ENCODE results near the gene CDCA4. TPM values are rescaled to one million over a fixed set of nuclear protein-coding genes. Genes with fewer than 3 reads are reported as not detected.
"Not testable (repeated sequence)": the region's sequence is repeated elsewhere in the genome, so short reads cannot be mapped to it uniquely, and the experiment has no call there.

CDCA4 gene
- total RNA-seq, 2 donors from 2014 or later, result 49.2 to 58.6 TPM

GRCh38 chr14:105030836-105031396 is 10.0 kb upstream of the CDCA4 start:
- Mint-ChIP-seq H3K9me3 (peaks cover 4% of the 10 kb centered on the region), H3K27me3 (no peaks in the 10 kb centered on the region)

GRCh38 chr14:105030194-105030593 is 9.3 kb upstream of the CDCA4 start:
- no peak overlapping the region for H3K4me3 Mint-ChIP-seq
- peaks cover 4% of the 10 kb centered on the region for H3K9me3 Mint-ChIP-seq
- ATAC-seq (replicated peaks), result no peak
- H3K27ac Mint-ChIP-seq, result no peak overlapping the region
- H3K4me1 Mint-ChIP-seq, result peaks cover 17% of the 10 kb centered on the region
- H3K27me3 Mint-ChIP-seq, result no peaks in the 10 kb centered on the region
- H3K36me3 Mint-ChIP-seq (ENCODE audit: low read depth), result peaks cover 8% of the 10 kb centered on the region

More at GRCh38 chr14:105030836-105031396, 10.0 kb upstream of the CDCA4 start:
- H3K36me3 Mint-ChIP-seq (ENCODE audit: low read depth), result peaks cover 5% of the 10 kb centered on the region
- peaks cover 11% of the 10 kb centered on the region for H3K4me1 Mint-ChIP-seq
- ATAC-seq (replicated peaks), result no peak
- H3K27ac Mint-ChIP-seq, result no peak overlapping the region
- no peak overlapping the region for H3K4me3 Mint-ChIP-seq

GRCh38 chr14:105029402-105029801 is 8.5 kb upstream of the CDCA4 start:
- Mint-ChIP-seq H3K36me3 (ENCODE audit: low read depth) (peaks cover 8% of the 10 kb centered on the region), H3K27me3 (no peaks in the 10 kb centered on the region), H3K4me1 (peaks cover 17% of the 10 kb centered on the region), H3K4me3 (no peak overlapping the region), H3K9me3 (peaks cover 4% of the 10 kb centered on the region), H3K27ac (no peak overlapping the region)
- ATAC-seq (replicated peaks), result no peak

- peaks cover 18% of the 10 kb centered on the region for H3K4me1 Mint-ChIP-seq
- H3K4me3 Mint-ChIP-seq, result no peak overlapping the region
- H3K36me3 Mint-ChIP-seq (ENCODE audit: low read depth), result peaks cover 8% of the 10 kb centered on the region
- H3K9me3 Mint-ChIP-seq, result no peaks in the 10 kb centered on the region
- ATAC-seq (replicated peaks), result no peak
- no peaks in the 10 kb centered on the region for H3K27me3 Mint-ChIP-seq
- no peak overlapping the region for H3K27ac Mint-ChIP-seq
Measured at GRCh38 chr14:105028251-105028927, 7.5 kb upstream of the CDCA4 start.

GRCh38 chr14:105027718-105028117 is 6.8 kb upstream of the CDCA4 start:
- H3K27ac Mint-ChIP-seq; H3K27me3 Mint-ChIP-seq; H3K36me3 Mint-ChIP-seq (ENCODE audit: low read depth); H3K4me3 Mint-ChIP-seq; ATAC-seq (replicated peaks); H3K9me3 Mint-ChIP-seq: not testable (repeated sequence)
- H3K4me1 Mint-ChIP-seq, result peaks cover 23% of the 10 kb centered on the region

- Mint-ChIP-seq H3K36me3 (ENCODE audit: low read depth) (peaks cover 8% of the 10 kb centered on the region), H3K27me3 (no peaks in the 10 kb centered on the region), H3K4me3 (peak overlapping the region; percentile 77), H3K9me3 (no peaks in the 10 kb centered on the region), H3K27ac (peak overlapping the region; percentile 90), H3K4me1 (peaks cover 26% of the 10 kb centered on the region)
- ATAC-seq (replicated peaks), result no peak
Measured at GRCh38 chr14:105026802-105027563, 6.1 kb upstream of the CDCA4 start.

- Mint-ChIP-seq H3K27ac (peak overlapping the region; percentile 90), H3K27me3 (no peaks in the 10 kb centered on the region), H3K4me3 (peak overlapping the region; percentile 77), H3K4me1 (peaks cover 31% of the 10 kb centered on the region), H3K9me3 (no peaks in the 10 kb centered on the region), H3K36me3 (ENCODE audit: low read depth) (peaks cover 14% of the 10 kb centered on the region)
- ATAC-seq (replicated peaks), result peak; percentile 68
Measured at GRCh38 chr14:105026033-105026785, 5.3 kb upstream of the CDCA4 start.

GRCh38 chr14:105025429-105025828 is 4.5 kb upstream of the CDCA4 start:
- Mint-ChIP-seq H3K36me3 (ENCODE audit: low read depth) (peaks cover 14% of the 10 kb centered on the region), H3K4me1 (peaks cover 31% of the 10 kb centered on the region), H3K4me3 (peak overlapping the region; percentile 77), H3K9me3 (no peaks in the 10 kb centered on the region), H3K27me3 (no peaks in the 10 kb centered on the region), H3K27ac (peak overlapping the region; percentile 90)
- ATAC-seq (replicated peaks), result no peak

GRCh38 chr14:105023791-105024480 is 3.1 kb upstream of the CDCA4 start:
- Mint-ChIP-seq H3K4me1 (peaks cover 36% of the 10 kb centered on the region), H3K27me3 (no peaks in the 10 kb centered on the region), H3K27ac (peak overlapping the region; percentile 6), H3K36me3 (ENCODE audit: low read depth) (peaks cover 28% of the 10 kb centered on the region), H3K9me3 (no peaks in the 10 kb centered on the region), H3K4me3 (peak overlapping the region; percentile 98)
- ATAC-seq (replicated peaks), result no peak

- no peak for ATAC-seq (replicated peaks)
- H3K4me1 Mint-ChIP-seq, result peaks cover 38% of the 10 kb centered on the region
- H3K27ac Mint-ChIP-seq, result peak overlapping the region; percentile 6
- peaks cover 36% of the 10 kb centered on the region for H3K36me3 Mint-ChIP-seq (ENCODE audit: low read depth)
- no peaks in the 10 kb centered on the region for H3K27me3 Mint-ChIP-seq
- peak overlapping the region; percentile 98 for H3K4me3 Mint-ChIP-seq
- H3K9me3 Mint-ChIP-seq, result no peaks in the 10 kb centered on the region
Measured at GRCh38 chr14:105023144-105023543, 2.3 kb upstream of the CDCA4 start.

GRCh38 chr14:105022276-105022670 is 1.4 kb upstream of the CDCA4 start:
- Mint-ChIP-seq H3K9me3 (no peaks in the 10 kb centered on the region), H3K27me3 (no peaks in the 10 kb centered on the region), H3K4me1 (peaks cover 43% of the 10 kb centered on the region), H3K36me3 (ENCODE audit: low read depth) (peaks cover 44% of the 10 kb centered on the region), H3K27ac (peak overlapping the region; percentile 90), H3K4me3 (peak overlapping the region; percentile 98)
- no peak for ATAC-seq (replicated peaks)

GRCh38 chr14:105021656-105022275 is 883 bp upstream of the CDCA4 start:
- ATAC-seq (replicated peaks), result no peak
- H3K36me3 Mint-ChIP-seq (ENCODE audit: low read depth), result peaks cover 49% of the 10 kb centered on the region
- H3K4me3 Mint-ChIP-seq, result peak overlapping the region; percentile 98
- peaks cover 47% of the 10 kb centered on the region for H3K4me1 Mint-ChIP-seq
- H3K27me3 Mint-ChIP-seq, result no peaks in the 10 kb centered on the region
- H3K27ac Mint-ChIP-seq, result peak overlapping the region; percentile 90
- no peaks in the 10 kb centered on the region for H3K9me3 Mint-ChIP-seq

- H3K36me3 Mint-ChIP-seq (ENCODE audit: low read depth), result peaks cover 57% of the 10 kb centered on the region
- H3K27ac Mint-ChIP-seq, result peak overlapping the region; percentile 79
- ATAC-seq (replicated peaks), result peak; percentile 14
- H3K4me3 Mint-ChIP-seq, result peak overlapping the region; percentile 94
- peaks cover 52% of the 10 kb centered on the region for H3K4me1 Mint-ChIP-seq
- no peaks in the 10 kb centered on the region for H3K27me3 Mint-ChIP-seq
- no peaks in the 10 kb centered on the region for H3K9me3 Mint-ChIP-seq
Measured at GRCh38 chr14:105019861-105020814, 745 bp downstream of the CDCA4 start.

Data from activated T-helper 17 cell treated with anti-CD3 and anti-CD28 coated beads, Interleukin-2, amount 50 U/mL, for 72 hours (primary cell).